ENCODE results near the gene LRRC10B. TPM values are rescaled to one million over a fixed set of nuclear protein-coding genes. Genes with fewer than 3 reads are reported as not detected.

LRRC10B gene
- total RNA-seq, 1 experiment from 2014 or later: not detected

GRCh38 chr11:61510974-61511373 lies 2.4 kb downstream of the LRRC10B start:
- CTCF ChIA-PET: no interaction called here
- peaks cover 4% of the 10 kb centered on the region for H3K36me3 Mint-ChIP-seq (ENCODE audit: insufficient read depth, unreplicated experiment)
- peaks cover 21% of the 10 kb centered on the region for H3K4me1 Mint-ChIP-seq (ENCODE audit: low read depth, unreplicated experiment)
- no TSS peak for BruUV-seq (replicated peaks)
- H3K4me3 Mint-ChIP-seq (ENCODE audit: low read depth, unreplicated experiment): no peak overlapping the region
- intact Hi-C loops (cut with micrococcal nuclease; ENCODE audit: unreplicated experiment): no loop called here
- H3K27ac Mint-ChIP-seq (ENCODE audit: unreplicated experiment): no peak overlapping the region
- H3K27me3 Mint-ChIP-seq (ENCODE audit: unreplicated experiment): peaks cover 73% of the 10 kb centered on the region
- no peak for TF ChIP-seq CTCF (IDR thresholded peaks at IDR 0.05; ENCODE audit: unreplicated experiment)
- H3K9me3 Mint-ChIP-seq (ENCODE audit: low read depth, unreplicated experiment): no peaks in the 10 kb centered on the region
- DNase-seq: no peak

DNA sequence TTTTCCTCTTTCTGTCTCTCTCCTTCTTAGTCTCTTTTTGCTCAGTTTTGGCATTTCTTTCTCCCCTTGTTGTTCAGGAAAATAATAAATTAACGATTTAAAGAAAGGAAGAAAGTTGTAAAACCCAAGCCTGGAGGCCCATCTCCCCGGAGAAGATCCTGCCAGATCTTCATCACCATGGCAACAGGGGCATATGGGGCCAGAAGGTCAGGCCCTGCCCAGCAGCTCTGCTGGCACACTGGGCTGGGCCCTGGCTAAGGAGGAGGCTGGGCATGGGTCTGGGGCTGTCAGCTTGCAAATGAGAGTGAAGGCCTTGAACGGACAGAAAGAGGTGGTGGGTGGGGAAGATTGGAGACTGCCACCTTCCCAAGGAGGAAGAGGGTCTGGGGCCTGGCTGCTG lies 2.8 kb downstream of the LRRC10B start:
- H3K4me1 Mint-ChIP-seq (ENCODE audit: low read depth, unreplicated experiment): peaks cover 21% of the 10 kb centered on the region
- peaks cover 69% of the 10 kb centered on the region for H3K27me3 Mint-ChIP-seq (ENCODE audit: unreplicated experiment)
- H3K27ac Mint-ChIP-seq (ENCODE audit: unreplicated experiment): no peak overlapping the region
- H3K36me3 Mint-ChIP-seq (ENCODE audit: insufficient read depth, unreplicated experiment): peaks cover 4% of the 10 kb centered on the region
- intact Hi-C loops (cut with micrococcal nuclease; ENCODE audit: unreplicated experiment): no loop called here
- no peaks in the 10 kb centered on the region for H3K9me3 Mint-ChIP-seq (ENCODE audit: low read depth, unreplicated experiment)
- TF ChIP-seq CTCF (IDR thresholded peaks at IDR 0.05; ENCODE audit: unreplicated experiment): no peak
- no peak overlapping the region for H3K4me3 Mint-ChIP-seq (ENCODE audit: low read depth, unreplicated experiment)
- no TSS peak for BruUV-seq (replicated peaks)
- no peak for DNase-seq
- CTCF ChIA-PET: no interaction called here

- Mint-ChIP-seq H3K4me3 (ENCODE audit: low read depth, unreplicated experiment) (no peak overlapping the region), H3K27ac (ENCODE audit: unreplicated experiment) (no peak overlapping the region), H3K4me1 (ENCODE audit: low read depth, unreplicated experiment) (peaks cover 21% of the 10 kb centered on the region), H3K9me3 (ENCODE audit: low read depth, unreplicated experiment) (no peaks in the 10 kb centered on the region), H3K27me3 (ENCODE audit: unreplicated experiment) (peaks cover 66% of the 10 kb centered on the region), H3K36me3 (ENCODE audit: insufficient read depth, unreplicated experiment) (peaks cover 4% of the 10 kb centered on the region)
- intact Hi-C loops (cut with micrococcal nuclease; ENCODE audit: unreplicated experiment): no loop called here
- TF ChIP-seq CTCF (IDR thresholded peaks at IDR 0.05; ENCODE audit: unreplicated experiment): no peak
- BruUV-seq (replicated peaks): no TSS peak
- CTCF ChIA-PET: interaction anchor here (0.6 to 0.7 kb wide), 2 partner anchors 10 to 831 kb away, joined by 4 to 8 read pairs; no protein-coding TSS in a partner anchor
- no peak for DNase-seq
Observed at GRCh38 chr11:61512435-61512834, 3.9 kb downstream of the LRRC10B start.

DNA sequence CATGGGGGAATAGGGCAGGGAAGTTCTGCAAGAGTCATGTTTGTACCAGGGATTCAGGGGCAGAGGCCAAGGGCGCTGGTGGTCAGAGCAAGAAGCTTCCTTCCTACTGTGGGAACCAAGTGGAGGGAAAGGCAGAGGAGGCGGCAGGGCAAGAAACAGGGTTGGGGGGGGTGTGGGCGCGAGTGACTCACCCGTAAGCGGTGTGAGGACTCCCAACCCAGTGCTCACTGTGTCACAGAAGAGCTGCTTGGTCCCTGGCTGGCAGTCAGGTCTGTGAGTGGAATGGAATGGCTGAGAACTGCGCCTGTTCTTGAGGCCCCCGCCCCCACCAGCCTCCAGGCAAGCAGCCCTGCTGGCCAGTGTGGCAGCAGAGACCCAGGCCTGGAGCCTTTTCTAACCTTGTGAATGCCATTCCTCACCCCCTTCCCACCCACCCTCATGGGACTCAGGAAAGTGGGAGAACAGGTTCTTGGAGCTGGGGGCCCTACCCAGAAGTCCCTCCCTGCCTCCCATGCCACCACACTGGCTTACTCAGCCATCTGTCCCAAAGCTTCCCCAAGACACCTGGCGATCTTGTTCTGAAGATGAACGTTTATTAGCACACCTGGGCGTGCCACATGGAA lies 4.7 kb downstream of the LRRC10B start:
- Mint-ChIP-seq H3K27ac (ENCODE audit: unreplicated experiment) (no peak overlapping the region), H3K9me3 (ENCODE audit: low read depth, unreplicated experiment) (no peaks in the 10 kb centered on the region), H3K27me3 (ENCODE audit: unreplicated experiment) (peaks cover 65% of the 10 kb centered on the region), H3K36me3 (ENCODE audit: insufficient read depth, unreplicated experiment) (peaks cover 4% of the 10 kb centered on the region), H3K4me1 (ENCODE audit: low read depth, unreplicated experiment) (peaks cover 21% of the 10 kb centered on the region), H3K4me3 (ENCODE audit: low read depth, unreplicated experiment) (no peak overlapping the region)
- BruUV-seq (replicated peaks): no TSS peak
- no peak for TF ChIP-seq CTCF (IDR thresholded peaks at IDR 0.05; ENCODE audit: unreplicated experiment)
- DNase-seq: peak; percentile 29
- CTCF ChIA-PET: interaction anchor here (0.6 to 2.0 kb wide), 6 partner anchors 9 to 831 kb away, joined by 4 to 8 read pairs (median 5); no protein-coding TSS in a partner anchor
- intact Hi-C loops (cut with micrococcal nuclease; ENCODE audit: unreplicated experiment): no loop called here
